ENCODE data around the gene GRPEL1. TPM values are rescaled to one million over a fixed set of nuclear protein-coding genes. Genes with fewer than 3 reads are reported as not detected.

The GRPEL1 gene
- total and polyA plus RNA-seq, 9 of the 15 experiments (the other 6 are each of a cell fraction or from before 2014, with no cell fraction given), result 43.4 to 192 (median 86.6) TPM

GRCh38 chr4:7095611-7096155, 27.8 kb upstream of the GRPEL1 start:
- no peak for FAIRE-seq
- H3K36me3 ChIP-seq (ENCODE audit: control insufficient read depth, insufficient read depth, low read length), result no peaks in the 10 kb centered on the region
- no peak overlapping the region for H3K4me3 ChIP-seq
- no peak for DNase-seq (ENCODE audit: extremely low read depth in 1 of 4, low spot score in 3 of 4)
- H3K27me3 ChIP-seq (ENCODE audit: control insufficient read depth in 2 of 2, insufficient read depth in 2 of 2, low read length in 2 of 2), result peaks cover 44 to 51% of the 10 kb centered on the region in 2 experiments
- H3K9me1 ChIP-seq (ENCODE audit: control insufficient read depth, insufficient read depth, low read length), result no peaks in the 10 kb centered on the region
- no TSS peak for BruUV-seq (replicated peaks)
- CTCF ChIA-PET (ENCODE audit: low intra/inter-chr PET ratio), result no interaction called here
- TF ChIP-seq ETV6 (IDR thresholded peaks at IDR 0.05; ENCODE audit: borderline replicate concordance in 1 of 2, low read depth in 2 of 2, low read length in 1 of 2) (no peak), ETV6 (CRISPR knock-in tag; IDR thresholded peaks at IDR 0.05; ENCODE audit: borderline replicate concordance) (no peak), JUNB (CRISPR knock-in tag; conservative IDR thresholded peaks at IDR 0.05) (no peak), CGGBP1 (CRISPR knock-in tag; IDR thresholded peaks at IDR 0.05) (no peak), SUPT5H (IDR thresholded peaks at IDR 0.05) (no peak), CUX1 (CRISPR knock-in tag; IDR thresholded peaks at IDR 0.05) (no peak), ZFP1 (CRISPR knock-in tag; IDR thresholded peaks at IDR 0.05) (no peak), TAF15 (IDR thresholded peaks at IDR 0.05; ENCODE audit: low read depth, low read length) (no peak)
- WGBS (ENCODE audit: insufficient coverage, low coverage, missing lambda C conversion rate), result 4% methylated on average over 14 of the region's 16 CpGs
- intact Hi-C loops (cut with micrococcal nuclease), result no loop called here
- no peaks in the 10 kb centered on the region for H4K20me1 ChIP-seq (replicated peaks; ENCODE audit: control insufficient read depth, insufficient read depth, low read length)
- H3K27ac ChIP-seq (ENCODE audit: extremely low read depth, low read depth, low read length), result no peak overlapping the region
- no peak overlapping the region for H3K4me2 ChIP-seq (ENCODE audit: insufficient read depth, low read length)
- H2AFZ ChIP-seq (ENCODE audit: low read depth, low read length), result no peak overlapping the region
- H3K4me1 ChIP-seq (replicated peaks in 1 of 2; ENCODE audit: control insufficient read depth in 2 of 2, insufficient read depth in 2 of 2, low read length in 2 of 2), result peaks cover 0 to 6% of the 10 kb centered on the region in 2 experiments; a peak in 2 of 5 replicates
- no peaks in the 10 kb centered on the region for H3K9me3 ChIP-seq (replicated peaks; ENCODE audit: control insufficient read depth, insufficient read depth, low read depth, low read length)
- no peak for ATAC-seq
- in situ Hi-C loops (cut with MboI), result no loop called here
- H3K9ac ChIP-seq (ENCODE audit: insufficient read depth in 1 of 2, low read depth in 2 of 2, low read length in 2 of 2), result no peak overlapping the region
- H3K79me2 ChIP-seq (ENCODE audit: control insufficient read depth, insufficient read depth, low read length), result no peaks in the 10 kb centered on the region
- POLR2A ChIA-PET, result interaction anchor here (0.9 kb wide), 1 partner anchor 10 kb away, joined by 4 read pairs; no protein-coding TSS in a partner anchor

Data from K562 (cell line).